ENCODE measurements around the gene DNAJB11.
"Not testable (repeated sequence)": the region's sequence is repeated elsewhere in the genome, so short reads cannot be mapped to it uniquely, and the experiment has no call there.

DNAJB11 gene

GRCh38 chr3:186620213-186621092 is 49.9 kb downstream of the DNAJB11 start:
- DNase-seq: no peak

GRCh38 chr3:186621894-186622650 is 51.6 kb downstream of the DNAJB11 start:
- no peak for DNase-seq

- DNase-seq: no peak
These were observed 52.3 kb downstream of the DNAJB11 start for GRCh38 chr3:186622651-186623310.

- DNase-seq: no peak
These were observed 54.1 kb downstream of the DNAJB11 start for GRCh38 chr3:186624598-186624997.

GRCh38 chr3:186625600-186626042 is 55.1 kb downstream of the DNAJB11 start:
- DNase-seq: no peak

- DNase-seq: no peak
These were observed 55.8 kb downstream of the DNAJB11 start for GRCh38 chr3:186626254-186626847.

GRCh38 chr3:186627852-186628414 is 57.4 kb downstream of the DNAJB11 start:
- DNase-seq: no peak

- no peak for DNase-seq
These were observed 58.2 kb downstream of the DNAJB11 start for GRCh38 chr3:186628756-186629155.

GRCh38 chr3:186630950-186631641 is 60.6 kb downstream of the DNAJB11 start:
- no peak for DNase-seq

GRCh38 chr3:186633481-186633880 is 63.0 kb downstream of the DNAJB11 start:
- DNase-seq: no peak

GRCh38 chr3:186634207-186634606 is 63.7 kb downstream of the DNAJB11 start:
- DNase-seq: not testable (repeated sequence)
